ENCODE data around the gene ATXN1. TPM values are rescaled to one million over a fixed set of nuclear protein-coding genes. Genes with fewer than 3 reads are reported as not detected.
"Not testable (repeated sequence)": the region's sequence is repeated elsewhere in the genome, so short reads cannot be mapped to it uniquely, and the experiment has no call there.

The ATXN1 gene
- total RNA-seq, 1 experiment from 2014 or later, result 5.6 TPM

GRCh38 chr6:16406966-16407365 is 354.3 kb downstream of the ATXN1 start:
- Histone ChIP-seq H3K23ac (ENCODE audit: insufficient read length, low read depth, low read length) (no peak overlapping the region), H4K8ac (replicated peaks; ENCODE audit: insufficient read length, low read depth, low read length) (no peak overlapping the region), H3K14ac (ENCODE audit: insufficient read depth, low read length) (no peak overlapping the region), H2BK5ac (ENCODE audit: insufficient read length, low read length) (no peak overlapping the region), H3K9ac (ENCODE audit: extremely low read depth, insufficient read length, low read length) (no peak overlapping the region), H3K79me2 (ENCODE audit: insufficient read depth, low read length) (no peaks in the 10 kb centered on the region), H3T11ph (ENCODE audit: low read length) (no peak overlapping the region), H3K23me2 (ENCODE audit: insufficient read length, low read depth, low read length, poor library complexity, severe bottlenecking) (no peaks in the 10 kb centered on the region), H2AFZ (ENCODE audit: low read length) (no peak overlapping the region), H3K27ac (ENCODE audit: insufficient read length, low read depth, low read length) (no peak overlapping the region), H3K18ac (ENCODE audit: insufficient read length, low read depth, low read length) (no peak overlapping the region), H2BK120ac (ENCODE audit: low read depth, low read length, poor library complexity, severe bottlenecking) (no peak overlapping the region), H4K20me1 (ENCODE audit: control insufficient read depth, insufficient read depth, insufficient read length) (no peaks in the 10 kb centered on the region), H3K27me3 (ENCODE audit: insufficient read depth, low read length) (no peaks in the 10 kb centered on the region), H3K4me1 (ENCODE audit: insufficient read depth, low read length) (no peaks in the 10 kb centered on the region), H3K4me2 (ENCODE audit: insufficient read depth, insufficient read length, low read length) (no peak overlapping the region), H3K79me1 (ENCODE audit: insufficient read depth, low read depth, low read length, poor library complexity, severe bottlenecking) (no peaks in the 10 kb centered on the region), H2BK15ac (ENCODE audit: low read depth, low read length) (no peak overlapping the region), H2AK5ac (ENCODE audit: insufficient read length, low read length) (no peak overlapping the region), H3K56ac (ENCODE audit: insufficient read length, low read depth, low read length) (no peak overlapping the region), H4K5ac (ENCODE audit: insufficient read length, low read depth, low read length) (no peak overlapping the region), H3K4ac (ENCODE audit: low read depth, low read length) (no peak overlapping the region), H4K91ac (ENCODE audit: insufficient read length, low read depth, low read length) (no peak overlapping the region), H2BK12ac (ENCODE audit: insufficient read length, low read depth, low read length) (no peak overlapping the region), H2BK20ac (ENCODE audit: low read depth, low read length, poor library complexity, severe bottlenecking) (no peak overlapping the region), H3K9me3 (ENCODE audit: control insufficient read depth, low read depth, low read length) (no peaks in the 10 kb centered on the region)
- H3K4me3 Mint-ChIP-seq, result no peak overlapping the region
- peaks cover 3 to 4% of the 10 kb centered on the region in 2 experiments; a peak in 2 of 4 replicates for H3K4me1 Mint-ChIP-seq
- no peak for DNase-seq
- no peaks in the 10 kb centered on the region for H3K9me3 Mint-ChIP-seq
- no CpG with 5 or more reads among the region's 2 CpGs for WGBS (ENCODE audit: extremely low coverage, insufficient read length, low lambda C conversion rate)
- H3K36me3 Mint-ChIP-seq (ENCODE audit: insufficient read depth in 1 of 3, low read depth in 3 of 3), result no peaks in the 10 kb centered on the region
- no peak for TF ChIP-seq CTCF (conservative IDR thresholded peaks at IDR 0.05)
- no peaks in the 10 kb centered on the region for H3K27me3 Mint-ChIP-seq (ENCODE audit: low read depth)
- no peak overlapping the region for H3K27ac Mint-ChIP-seq

- H3K27me3 ChIP-seq (ENCODE audit: insufficient read depth, low read length); H3K23ac ChIP-seq (ENCODE audit: insufficient read length, low read depth, low read length); DNase-seq; H3K9me3 Mint-ChIP-seq; H2BK15ac ChIP-seq (ENCODE audit: low read depth, low read length); H3K23me2 ChIP-seq (ENCODE audit: insufficient read length, low read depth, low read length, poor library complexity, severe bottlenecking); H3K27me3 Mint-ChIP-seq (ENCODE audit: low read depth); H3K4ac ChIP-seq (ENCODE audit: low read depth, low read length); H3K79me2 ChIP-seq (ENCODE audit: insufficient read depth, low read length); H3K4me2 ChIP-seq (ENCODE audit: insufficient read depth, insufficient read length, low read length); H3K56ac ChIP-seq (ENCODE audit: insufficient read length, low read depth, low read length); H4K20me1 ChIP-seq (ENCODE audit: control insufficient read depth, insufficient read depth, insufficient read length); H3K4me1 Mint-ChIP-seq; H3K9me3 ChIP-seq (ENCODE audit: control insufficient read depth, low read depth, low read length); H3K4me1 ChIP-seq (ENCODE audit: insufficient read depth, low read length); H3K27ac Mint-ChIP-seq; H4K8ac ChIP-seq (replicated peaks; ENCODE audit: insufficient read length, low read depth, low read length); H2BK12ac ChIP-seq (ENCODE audit: insufficient read length, low read depth, low read length); H2AFZ ChIP-seq (ENCODE audit: low read length); H3K79me1 ChIP-seq (ENCODE audit: insufficient read depth, low read depth, low read length, poor library complexity, severe bottlenecking); H3K9ac ChIP-seq (ENCODE audit: extremely low read depth, insufficient read length, low read length); H4K5ac ChIP-seq (ENCODE audit: insufficient read length, low read depth, low read length); H3K18ac ChIP-seq (ENCODE audit: insufficient read length, low read depth, low read length); H3K27ac ChIP-seq (ENCODE audit: insufficient read length, low read depth, low read length); H4K91ac ChIP-seq (ENCODE audit: insufficient read length, low read depth, low read length); H2BK120ac ChIP-seq (ENCODE audit: low read depth, low read length, poor library complexity, severe bottlenecking); H3K36me3 Mint-ChIP-seq (ENCODE audit: insufficient read depth in 1 of 3, low read depth in 3 of 3); H3K14ac ChIP-seq (ENCODE audit: insufficient read depth, low read length); H3K4me3 Mint-ChIP-seq; H2BK5ac ChIP-seq (ENCODE audit: insufficient read length, low read length); H2BK20ac ChIP-seq (ENCODE audit: low read depth, low read length, poor library complexity, severe bottlenecking); H3T11ph ChIP-seq (ENCODE audit: low read length); H2AK5ac ChIP-seq (ENCODE audit: insufficient read length, low read length): not testable (repeated sequence)
- whole genome bisulfite sequencing (ENCODE audit: extremely low coverage, insufficient read length, low lambda C conversion rate), result no CpG with 5 or more reads among the region's 4 CpGs
Measured at GRCh38 chr6:16406538-16406937, 354.7 kb downstream of the ATXN1 start.
